ENCODE data around the gene BAG2. TPM values are rescaled to one million over a fixed set of nuclear protein-coding genes. Genes with fewer than 3 reads are reported as not detected.

BAG2 gene
- total and polyA plus RNA-seq, 10 of the 15 experiments (the other 5 are each of a cell fraction or from before 2014, with no cell fraction given), result 7.7 to 17.6 (median 9.6) TPM

GRCh38 chr6:57193177-57193576 is 21.1 kb downstream of the BAG2 start:
- no peak for DNase-seq (ENCODE audit: low read depth, low spot score)
- H4K20me1 ChIP-seq (ENCODE audit: control insufficient read depth, insufficient read depth), result no peaks in the 10 kb centered on the region
- H3K9me3 ChIP-seq (replicated peaks; ENCODE audit: control insufficient read depth, insufficient read depth, low read length), result no peaks in the 10 kb centered on the region
- intact Hi-C loops (cut with micrococcal nuclease; ENCODE audit: unreplicated experiment) (loop anchor here (5.0 kb wide), 1 partner anchor 124 kb away; the partner anchor contains the start of gene PRIM2), in situ Hi-C loops (cut with MboI) (no loop called here)
- RAD21 ChIA-PET (ENCODE audit: unreplicated experiment), result no interaction called here
- H3K27me3 ChIP-seq (replicated peaks in 1 of 2; ENCODE audit: control insufficient read depth in 2 of 2, insufficient read depth in 2 of 2, low read length in 1 of 2), result no peaks in the 10 kb centered on the region
- H2AFZ ChIP-seq (ENCODE audit: control insufficient read depth, low read depth, low read length), result no peak overlapping the region
- H3K36me3 ChIP-seq (ENCODE audit: control insufficient read depth in 2 of 2, insufficient read depth in 2 of 2, low read length in 1 of 2), result peaks cover 0 to 3% of the 10 kb centered on the region in 2 experiments; a peak in 3 of 4 replicates
- no peak for FAIRE-seq
- no peak overlapping the region for H3K27ac ChIP-seq (ENCODE audit: control insufficient read depth, insufficient read depth)
- SMC1A ChIA-PET (ENCODE audit: uncharacterized antibody, unreplicated experiment), result no interaction called here
- H3K9ac ChIP-seq (ENCODE audit: control insufficient read depth, insufficient read depth, low read length), result no peak overlapping the region
- H3K4me1 ChIP-seq (ENCODE audit: control insufficient read depth, insufficient read depth, low read length), result no peaks in the 10 kb centered on the region
- POLR2A ChIA-PET, result no interaction called here
- no peak overlapping the region for H3K4me2 ChIP-seq (ENCODE audit: control insufficient read depth, insufficient read depth)
- ATAC-seq, result no peak
- H3K4me3 ChIP-seq, result no peak overlapping the region
- H3K79me2 ChIP-seq (ENCODE audit: control insufficient read depth, insufficient read depth, low read length), result no peaks in the 10 kb centered on the region
- CTCF ChIA-PET, result no interaction called here
- TF ChIP-seq TARDBP (IDR thresholded peaks at IDR 0.05; ENCODE audit: borderline replicate concordance) (no peak), BCL11A (IDR thresholded peaks at IDR 0.05; ENCODE audit: low read depth, low read length) (no peak), ZBED1 (IDR thresholded peaks at IDR 0.05; ENCODE audit: borderline replicate concordance) (no peak), CHD4 (IDR thresholded peaks at IDR 0.05) (no peak), SPI1 (IDR thresholded peaks at IDR 0.05; ENCODE audit: borderline replicate concordance, insufficient read depth, low read depth, low read length) (no peak), SIN3A (IDR thresholded peaks at IDR 0.05; ENCODE audit: low read depth, low read length) (no peak), CEBPB (IDR thresholded peaks at IDR 0.05; ENCODE audit: borderline replicate concordance in 1 of 2, low read depth in 2 of 2, low read length in 2 of 2) (no peak), RBBP5 (conservative IDR thresholded peaks at IDR 0.05) (no peak), USF2 (IDR thresholded peaks at IDR 0.05; ENCODE audit: borderline replicate concordance, low read depth, low read length) (no peak)
- BruUV-seq (replicated peaks), result no TSS peak

All from GM12878 (cell line).